GM19455 (cell line): ENCODE data around the gene FCN3.

ENCODE experiments used
- ATAC-seq: cut with Tn5 transposase; IDR thresholded peaks from one replicate; pipeline ENCODE4 v1.9.1; 2021; ENCODE audit not compliant: unreplicated experiment

The FCN3 gene

DNA sequence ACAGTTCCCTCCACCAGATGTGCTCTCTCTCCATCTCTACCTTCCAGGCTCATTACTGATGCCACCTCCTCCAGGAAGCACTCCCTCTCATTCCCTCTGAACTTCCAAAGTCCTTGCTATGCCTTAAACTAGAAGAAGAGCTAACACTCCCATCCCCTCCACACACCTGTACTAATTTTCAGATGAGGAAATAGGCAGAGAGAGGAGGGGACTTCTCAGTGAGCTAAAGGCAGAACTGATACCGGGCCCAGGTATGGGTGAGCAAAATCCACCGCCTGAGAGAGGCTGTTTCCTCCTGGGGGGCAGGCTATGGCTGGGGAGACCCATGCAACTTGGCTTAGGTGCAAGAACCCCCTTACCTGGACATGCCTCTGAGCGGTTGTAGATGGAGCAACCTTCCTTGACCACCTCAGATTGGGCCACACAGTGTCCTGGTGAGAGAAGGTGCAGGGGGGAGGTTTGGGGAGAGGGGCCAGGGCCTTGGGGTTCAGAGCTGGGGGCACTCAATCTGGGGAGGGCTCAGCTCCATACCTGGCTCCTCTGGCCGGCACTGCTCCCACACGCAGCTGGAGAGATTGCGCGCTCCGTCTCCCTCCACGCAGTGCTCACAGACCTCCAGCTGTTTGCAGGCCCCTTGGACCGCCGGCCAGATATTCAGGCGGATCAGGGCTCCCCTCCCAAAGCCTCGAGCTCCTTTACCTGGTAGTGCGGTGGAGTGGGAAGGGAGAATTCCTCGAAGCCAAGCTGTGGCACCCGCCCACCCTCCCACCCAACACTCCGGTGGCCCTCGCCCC is 7.5 kb upstream of the FCN3 start:
- ATAC-seq: no peak

DNA sequence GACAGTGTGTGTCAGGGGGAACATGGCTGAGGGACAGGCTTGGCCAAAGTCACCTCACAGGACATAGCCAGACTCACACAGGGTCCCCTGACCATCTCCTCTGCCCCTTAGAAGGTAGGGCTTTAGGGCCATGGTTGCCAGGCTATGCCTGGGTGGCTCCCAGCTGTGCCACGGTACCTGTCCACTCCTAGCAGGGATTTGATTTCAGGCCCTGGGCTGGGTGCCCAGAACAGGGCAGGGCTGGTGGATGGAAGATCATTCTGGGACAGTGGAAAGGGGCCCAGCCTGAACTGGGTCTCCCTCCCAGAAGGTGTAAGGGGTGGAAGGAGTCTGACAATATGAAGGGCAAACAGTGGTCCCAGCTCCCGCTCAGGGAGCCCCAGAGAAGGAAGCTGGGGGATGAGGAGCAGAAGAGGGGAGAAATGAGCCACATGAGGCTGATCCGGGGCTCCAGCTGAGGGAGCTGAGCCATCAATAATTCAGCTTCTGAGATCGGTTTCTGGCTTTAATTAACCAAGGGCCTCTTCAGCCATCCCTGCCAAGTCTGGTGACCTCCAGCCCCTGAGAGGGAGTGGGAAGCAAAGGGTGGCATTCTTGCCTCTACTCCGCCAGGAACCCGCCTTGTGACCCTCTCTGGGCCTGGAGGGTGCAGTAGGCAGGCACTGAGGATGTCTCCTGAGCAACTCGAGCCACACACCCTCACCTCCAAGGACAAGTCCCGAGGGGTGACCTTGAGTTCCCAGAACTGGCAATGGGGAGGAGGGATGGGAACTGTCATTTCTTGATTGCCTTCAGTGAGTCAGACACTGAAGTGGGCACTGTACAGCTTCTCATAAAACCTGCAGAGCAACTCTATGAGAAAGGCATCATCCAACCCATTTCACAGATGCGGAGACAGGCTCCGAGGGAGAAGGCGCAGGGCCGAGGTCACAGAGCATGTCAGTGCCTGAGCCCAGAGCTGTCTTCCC is 6.4 kb upstream of the FCN3 start:
- ATAC-seq: no peak

DNA sequence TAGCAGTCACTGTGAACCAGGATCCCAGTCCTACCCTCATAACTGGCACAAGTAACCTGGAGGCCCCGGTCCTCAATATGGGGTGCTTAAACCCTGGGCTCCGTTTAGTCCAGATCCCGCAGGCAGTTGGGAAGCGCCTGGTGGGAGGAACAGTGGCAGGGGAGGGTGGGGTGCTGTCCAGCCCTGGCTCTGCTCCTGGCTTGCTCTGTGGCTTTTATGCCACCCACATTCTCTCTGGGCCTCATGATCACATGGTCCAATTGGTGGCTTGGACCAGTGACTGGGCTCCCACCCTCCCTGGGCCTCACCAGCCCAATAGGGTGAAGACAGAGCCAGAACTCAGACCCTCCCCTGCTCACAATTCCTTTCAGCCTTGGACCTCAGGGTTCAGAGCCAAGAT is 5.6 kb upstream of the FCN3 start:
- ATAC-seq: no peak

DNA sequence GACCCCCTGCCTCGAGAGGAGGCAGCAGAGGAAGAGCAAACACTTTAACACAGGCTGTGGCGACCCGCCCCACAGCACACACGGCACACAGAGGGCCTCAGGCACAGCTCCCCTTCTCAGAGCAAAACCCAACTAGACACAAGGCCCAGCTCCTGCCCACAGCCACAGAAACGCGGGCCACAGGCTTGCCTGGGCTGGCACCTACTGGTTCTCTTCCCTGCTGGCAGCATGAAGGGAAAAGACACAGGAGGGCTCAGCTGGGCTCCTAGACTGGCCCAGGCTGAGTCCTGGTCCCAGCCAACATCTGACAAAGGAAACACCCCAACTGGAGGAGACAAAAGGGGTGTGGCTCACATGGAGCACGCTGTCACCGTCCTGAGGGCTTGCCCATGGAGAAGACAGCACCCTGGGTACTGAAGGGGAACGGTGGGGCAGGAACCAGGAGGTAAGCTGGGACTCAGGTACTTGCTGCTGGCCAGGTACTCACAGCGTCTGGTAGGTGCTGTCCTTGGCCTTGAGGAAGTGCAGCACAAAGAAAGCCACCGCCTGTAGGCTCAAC is 5.0 kb upstream of the FCN3 start:
- ATAC-seq: no peak

DNA sequence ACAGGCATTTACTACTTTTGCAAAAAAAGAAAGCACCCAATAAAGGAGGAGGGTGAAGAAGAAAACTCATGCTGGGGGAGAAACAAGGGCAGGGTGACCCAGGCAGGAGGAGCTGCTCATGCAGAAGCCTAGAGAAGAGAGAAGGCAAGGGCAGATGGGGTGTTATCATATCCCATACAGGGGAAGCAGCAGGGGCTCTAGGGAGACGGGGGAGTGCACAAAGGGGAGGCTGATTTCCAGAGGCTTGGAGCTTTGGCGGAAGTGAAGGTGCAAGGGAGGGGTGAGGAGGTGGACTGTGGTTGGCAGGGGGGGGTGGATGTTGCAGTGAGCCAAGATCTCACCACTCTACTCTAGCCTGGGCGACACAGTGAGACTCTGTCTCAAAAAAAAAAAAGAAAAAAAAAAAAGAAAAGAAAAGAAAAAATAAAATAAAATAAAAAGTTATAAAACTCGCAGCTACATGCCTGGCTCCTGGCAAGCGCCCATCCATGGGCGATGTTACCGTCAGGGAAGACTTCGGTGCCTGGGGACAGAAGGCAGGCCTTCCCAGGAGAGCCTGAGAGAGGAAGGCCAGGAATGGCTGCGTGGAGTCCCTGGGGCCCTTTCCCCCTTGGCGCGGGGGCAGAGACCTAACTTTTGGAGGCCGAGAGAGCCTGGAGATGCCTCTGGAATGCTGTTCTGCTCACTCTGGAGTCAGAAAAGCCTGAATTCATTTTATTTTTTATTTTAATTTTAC is 3.3 kb upstream of the FCN3 start:
- ATAC-seq: no peak

DNA sequence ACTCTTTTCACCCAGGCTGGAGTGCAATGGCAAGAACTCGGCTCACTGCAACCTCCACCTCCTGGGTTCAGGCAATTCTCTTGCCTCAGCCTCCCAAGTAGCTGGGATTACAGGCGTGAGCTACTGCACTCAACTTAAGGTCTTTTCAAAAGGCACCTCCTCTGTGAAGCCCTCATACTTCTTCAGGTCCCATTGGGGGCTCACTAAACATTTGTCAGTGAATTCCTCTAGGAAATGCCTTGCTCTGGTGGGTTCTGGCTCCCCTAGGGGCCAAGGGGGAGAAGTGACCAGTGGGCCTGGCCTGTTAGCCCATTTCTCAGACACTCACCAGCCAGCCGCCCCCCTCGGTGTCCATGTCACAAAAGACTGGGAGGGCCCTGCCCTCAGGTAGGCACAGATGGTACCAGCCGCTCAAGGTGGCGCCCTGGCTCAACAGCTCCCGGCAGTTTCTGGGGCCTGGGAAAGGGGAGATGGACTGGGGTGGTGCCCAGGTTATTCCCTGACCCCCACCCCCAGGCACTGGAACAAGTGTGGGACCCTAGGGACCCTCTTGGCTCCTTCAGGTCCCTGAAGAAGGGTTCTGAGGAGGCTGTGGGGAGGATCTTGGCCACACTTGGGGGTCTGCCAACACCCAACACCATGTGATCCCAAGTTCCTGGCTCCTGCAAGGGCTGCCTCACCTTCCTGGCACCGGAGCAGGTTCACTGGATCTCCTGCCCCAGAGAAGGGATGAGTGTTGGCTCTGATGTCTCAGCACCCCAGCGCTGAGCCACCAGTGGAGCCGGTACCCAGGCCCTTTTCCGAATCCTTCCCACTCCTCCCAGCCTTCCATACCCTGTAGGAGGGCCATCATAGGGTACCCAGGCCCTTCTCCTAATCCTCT is 1.6 kb downstream of the FCN3 start:
- no peak for ATAC-seq

DNA sequence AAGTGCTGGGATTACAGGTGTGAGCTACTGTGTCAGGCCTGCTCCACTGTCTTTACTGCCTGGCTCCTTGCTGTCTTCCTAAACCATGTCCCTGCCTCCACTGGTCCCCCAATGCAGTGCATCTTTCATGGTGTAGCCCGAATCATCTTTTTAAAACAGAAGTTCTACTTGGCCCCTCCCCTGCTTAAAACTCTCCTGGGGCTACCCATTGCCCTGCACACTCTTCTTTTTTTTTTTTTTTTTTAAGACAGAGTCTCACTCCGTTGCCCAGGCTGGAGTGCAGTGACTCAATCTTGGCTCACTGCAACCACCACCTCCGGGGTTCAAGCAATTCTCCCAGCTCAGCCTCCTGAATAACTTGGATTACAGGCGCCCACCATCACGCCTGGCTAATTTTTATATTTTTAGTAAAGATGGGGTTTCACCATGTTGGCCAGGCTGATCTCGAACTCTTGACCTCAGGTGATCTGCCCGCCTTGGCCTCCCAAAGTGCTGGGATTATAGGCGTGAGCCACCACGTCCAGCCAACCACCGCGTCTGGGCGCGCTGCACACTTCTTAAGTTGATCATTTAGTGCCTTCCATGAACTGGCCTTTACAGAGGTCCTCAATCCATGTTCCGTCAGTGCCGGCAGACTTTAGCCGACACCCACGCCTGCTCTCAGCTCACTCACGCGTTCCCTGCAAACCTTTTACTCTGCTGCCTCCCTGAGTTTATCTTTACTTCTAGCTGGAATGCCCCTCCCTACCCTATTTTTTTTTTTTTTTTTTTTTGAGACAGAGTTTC is 2.4 kb downstream of the FCN3 start:
- ATAC-seq: no peak

DNA sequence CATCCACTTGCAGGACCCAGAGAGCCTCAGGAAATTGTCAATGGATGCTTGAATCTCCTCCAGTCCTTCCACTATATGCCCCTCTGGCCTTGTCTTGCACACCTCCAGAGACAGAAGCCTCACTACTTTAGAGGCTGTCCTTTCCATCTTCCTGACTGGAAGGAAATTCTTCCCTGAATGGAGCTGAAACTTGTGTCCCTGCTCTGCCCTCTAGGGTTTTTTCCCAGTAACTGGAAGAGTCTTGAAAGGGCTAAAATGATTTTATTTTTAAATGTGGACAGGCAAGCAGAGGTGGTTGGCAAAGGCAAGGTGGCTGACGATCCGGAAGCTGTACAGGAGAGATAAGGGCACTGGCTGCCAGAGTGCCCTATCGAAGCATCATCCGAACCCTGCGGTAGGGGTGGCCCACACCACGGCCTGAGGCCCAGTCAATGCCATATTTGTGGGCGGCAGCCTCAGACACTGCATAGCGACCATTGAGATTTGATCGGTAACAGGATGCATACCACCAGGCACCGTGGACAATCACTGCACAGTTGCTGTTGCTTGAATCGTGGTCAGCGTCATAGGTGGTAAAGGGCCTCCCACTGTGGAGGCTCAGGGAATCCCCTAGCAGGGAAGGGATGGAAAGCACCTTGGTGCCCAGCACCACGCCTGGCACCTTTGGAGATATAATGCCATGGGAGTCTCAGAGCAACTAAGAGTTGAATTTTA is 5.6 kb downstream of the FCN3 start:
- ATAC-seq: no peak

DNA sequence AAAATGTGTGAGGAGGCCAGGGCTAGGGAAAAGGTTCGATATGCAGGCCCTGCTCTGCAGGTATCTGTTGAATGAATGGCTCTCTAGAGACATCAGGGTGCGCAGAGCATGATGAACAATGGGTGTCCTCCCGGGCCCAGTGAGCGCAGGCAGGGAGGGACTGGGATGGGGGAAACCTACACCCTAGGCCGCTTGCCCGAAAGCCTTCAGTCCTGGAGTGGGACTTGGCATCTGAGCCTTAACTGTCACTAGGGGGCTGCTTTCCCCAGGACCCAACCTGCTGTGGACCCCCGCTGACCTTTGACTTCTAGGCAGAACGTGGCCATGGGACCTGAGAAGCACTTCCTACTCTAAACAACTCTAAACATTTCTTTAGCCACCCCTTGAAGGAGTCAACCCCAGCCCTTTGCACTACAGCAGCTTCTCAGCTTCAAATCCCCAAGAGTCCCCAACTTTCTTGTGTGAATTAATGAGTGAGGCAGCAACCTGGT is 7.4 kb downstream of the FCN3 start:
- no peak for ATAC-seq

DNA sequence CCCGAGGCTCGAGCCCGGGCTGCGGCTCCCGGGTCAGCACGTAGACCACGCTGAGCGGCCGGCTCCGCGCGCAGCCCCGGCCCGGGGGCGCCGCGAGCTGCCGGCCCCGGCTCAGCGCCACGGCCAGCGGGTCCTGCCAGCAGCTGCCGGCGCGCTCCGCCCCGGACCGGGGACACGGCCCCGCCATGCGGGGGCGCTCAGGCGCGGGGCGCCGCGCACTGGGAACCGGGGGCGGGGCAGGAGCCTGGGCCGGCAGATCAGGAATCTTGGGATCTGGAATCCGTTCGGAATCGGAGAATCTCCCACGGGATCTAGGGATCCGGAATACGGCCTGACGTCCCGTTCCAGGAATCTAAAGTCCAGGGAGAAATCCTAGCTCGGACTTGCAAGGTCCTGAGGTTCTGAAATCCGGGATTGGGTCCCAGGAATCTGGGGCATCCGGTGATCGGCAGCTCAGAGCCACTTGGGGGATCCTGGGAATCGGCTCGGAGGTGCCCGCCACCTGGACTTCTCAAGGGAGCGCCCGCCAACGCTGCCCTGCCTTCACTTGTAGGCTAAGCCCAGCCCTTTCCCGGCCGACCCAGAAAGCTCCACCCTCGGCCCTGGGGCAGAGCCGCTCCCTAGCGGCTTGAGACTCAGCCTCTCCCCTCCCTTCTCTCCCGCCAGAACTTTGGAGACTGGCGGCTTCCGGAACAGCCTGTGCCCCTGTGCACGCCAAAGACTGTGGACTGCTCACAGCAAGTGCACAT is 8.0 kb downstream of the FCN3 start, which contains the start of gene MAP3K6:
Gene MAP3K6, minus strand, starts transcription at position 551 of the 749 bp plus-strand sequence. Its CDS starts 364 bp downstream, at position 187.
- peak; percentile 32 for ATAC-seq

DNA sequence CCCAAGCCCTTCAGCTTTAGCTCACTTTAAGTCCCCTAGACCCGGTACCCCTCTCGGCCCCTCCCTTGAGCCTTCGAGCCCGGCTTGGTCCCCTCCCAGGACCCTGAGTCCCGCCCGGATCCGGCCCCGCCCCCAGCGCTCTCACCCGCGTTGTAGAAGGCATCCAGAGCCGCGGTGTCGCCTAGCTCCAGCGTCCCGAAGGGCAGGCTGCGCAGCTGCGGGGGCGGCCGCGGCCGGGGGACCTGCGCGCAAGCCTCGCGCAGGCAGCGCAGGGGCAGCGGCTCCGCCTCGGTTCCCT is 8.6 kb downstream of the FCN3 start:
- ATAC-seq: peak; percentile 33

DNA sequence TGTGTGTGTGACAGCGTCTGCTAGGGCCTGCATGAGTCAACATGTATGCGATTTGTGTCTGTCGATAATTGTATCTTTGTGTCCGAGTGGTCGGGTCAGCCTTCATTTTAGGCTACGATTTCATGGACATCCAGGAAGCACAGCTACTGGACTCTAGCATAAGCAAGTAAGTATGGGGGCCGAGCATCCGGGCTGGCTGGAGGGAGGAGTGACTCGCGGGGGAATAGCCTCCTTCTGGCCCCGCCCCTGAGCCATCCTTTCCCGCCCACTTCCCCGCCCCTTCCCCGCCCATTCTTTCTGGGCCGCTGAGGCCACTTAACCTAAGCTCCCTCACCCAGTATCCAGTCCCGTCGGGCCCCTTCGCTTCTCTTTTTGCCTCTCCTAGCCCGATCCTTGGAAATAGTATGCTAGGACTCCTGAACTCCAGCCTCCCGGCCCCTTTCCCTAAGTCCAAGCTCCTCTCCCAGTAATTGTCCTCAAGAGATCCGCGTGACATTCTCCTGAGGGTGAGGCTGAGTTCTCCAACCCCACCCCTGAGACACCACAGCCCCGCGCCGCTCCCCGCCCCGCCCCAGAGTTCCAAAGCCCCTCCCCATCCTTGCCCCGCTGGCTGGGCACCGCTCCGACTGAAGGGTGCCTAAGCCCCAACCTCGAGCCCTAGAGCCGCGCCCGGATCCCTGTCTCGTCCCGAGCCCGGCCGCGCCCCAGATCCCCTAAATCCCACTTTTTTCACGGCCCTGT is 9.1 kb downstream of the FCN3 start:
- ATAC-seq: peak; percentile 43

DNA sequence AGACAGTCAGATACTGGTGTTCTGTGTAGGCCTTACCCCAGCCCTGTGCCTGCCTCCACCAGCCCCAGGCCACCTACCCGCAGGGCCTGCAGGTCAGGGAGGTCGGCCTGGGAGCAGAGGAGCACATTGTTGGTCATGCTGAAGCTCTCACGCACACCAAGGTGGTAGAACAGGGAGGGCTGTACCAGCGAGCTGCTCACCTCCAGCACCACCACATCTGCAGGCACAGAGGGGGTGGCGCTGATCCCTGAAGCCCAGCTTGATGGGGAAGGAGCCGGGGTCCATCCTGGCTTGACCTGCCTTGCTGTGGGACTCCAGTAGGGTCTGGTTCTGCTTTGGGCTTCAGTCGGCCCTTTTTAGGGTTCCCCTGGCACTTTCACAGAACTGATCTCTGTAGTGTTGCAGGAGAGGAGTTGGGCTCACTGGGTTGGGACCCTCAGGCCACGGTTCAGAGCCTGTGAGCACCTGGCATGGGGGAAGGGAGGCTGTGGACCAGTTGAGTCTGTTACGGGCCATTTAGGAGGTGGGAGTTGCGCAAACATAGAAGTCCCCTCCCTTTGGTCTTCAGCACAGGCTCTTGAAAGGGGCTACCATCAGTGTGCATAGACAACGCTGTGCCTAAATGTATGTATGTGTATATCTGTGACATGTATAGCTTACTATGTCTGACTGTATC is 9.8 kb downstream of the FCN3 start:
- peak; percentile 12 for ATAC-seq

DNA sequence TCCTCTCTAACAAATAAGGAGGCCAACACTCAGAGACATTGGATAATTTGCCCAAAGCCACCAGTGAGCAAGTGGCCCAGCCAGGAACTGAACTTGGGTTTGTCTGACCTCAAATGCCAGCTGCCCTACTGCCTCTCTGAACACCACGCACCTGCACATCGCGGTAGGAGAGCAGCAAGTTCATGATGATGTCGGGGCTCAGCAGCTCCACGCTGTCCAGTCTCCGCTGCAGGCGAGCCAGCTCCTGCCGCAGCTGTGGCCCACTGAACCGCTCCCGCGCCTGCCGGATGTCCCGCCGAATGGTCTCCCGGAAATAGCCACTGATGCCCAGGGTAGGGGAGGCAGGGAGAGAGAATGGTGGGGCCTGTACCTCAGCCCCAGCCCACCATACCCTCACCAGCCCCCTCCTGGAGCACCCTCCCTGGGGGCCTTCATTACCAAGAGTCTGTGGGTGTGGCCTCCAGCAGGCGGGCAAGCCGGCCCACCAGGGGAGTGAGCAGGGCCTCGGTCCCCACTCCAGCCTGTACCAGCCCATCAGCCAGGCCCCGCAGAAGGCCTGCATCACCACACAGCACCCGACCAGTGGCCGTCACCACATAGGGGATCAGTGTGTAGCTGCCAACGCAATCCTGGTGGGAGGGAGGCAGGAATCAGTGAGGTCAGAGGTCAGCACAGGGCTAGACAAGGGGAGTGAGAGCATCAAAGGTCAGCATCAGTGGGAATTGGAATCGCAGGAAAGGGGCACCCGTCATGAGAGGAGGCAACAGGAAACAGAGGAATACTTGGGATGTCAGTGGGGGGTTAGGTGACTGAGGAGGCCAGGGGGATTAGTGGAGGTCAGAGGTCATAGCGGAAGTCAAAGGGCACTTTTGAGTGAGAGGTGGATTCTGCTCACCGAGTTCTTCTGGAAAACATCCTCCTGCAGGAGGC is 10.6 kb downstream of the FCN3 start:
- ATAC-seq: no peak

DNA sequence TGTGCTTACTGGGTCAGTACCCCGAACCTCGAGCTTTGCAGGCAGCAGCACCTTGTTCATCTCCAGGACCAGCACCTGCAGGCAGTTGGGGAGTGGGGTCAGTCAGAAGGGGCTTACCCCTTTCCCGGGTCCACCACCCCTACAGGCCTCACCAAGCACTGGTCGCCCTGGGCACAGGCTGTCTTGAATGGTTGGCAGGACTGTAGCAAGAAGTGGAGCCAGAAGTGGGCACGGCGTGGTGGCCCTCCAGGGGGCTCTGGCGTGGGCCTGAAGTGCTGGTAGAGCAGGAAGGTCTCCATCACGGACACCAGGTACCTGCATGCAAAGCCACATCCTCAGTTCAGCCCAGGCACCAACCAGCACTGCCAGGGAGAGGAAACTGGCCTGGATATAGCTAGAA is 13.1 kb downstream of the FCN3 start:
- no peak for ATAC-seq

DNA sequence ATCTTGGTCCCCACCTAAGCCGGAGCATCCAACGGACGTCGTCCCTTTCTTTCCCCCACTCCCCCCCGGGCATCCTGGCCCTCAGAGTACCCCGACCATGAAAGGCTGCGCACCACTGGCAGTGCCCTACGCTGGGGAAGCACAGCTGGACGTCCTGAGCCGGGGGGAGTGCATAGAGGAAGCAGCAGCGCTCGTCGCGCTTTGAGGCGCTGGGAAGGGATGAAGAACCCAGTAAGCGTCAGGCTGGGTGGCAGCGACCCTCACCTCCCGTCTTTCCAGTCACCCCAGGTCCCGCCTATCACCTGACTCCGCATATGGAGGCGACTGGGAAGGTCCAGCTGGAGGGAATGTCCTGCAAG is 13.6 kb downstream of the FCN3 start:
- ATAC-seq: no peak
